Measurements from ENCODE around the gene CCDC91.

Gene CCDC91

GRCh38 chr12:28190321-28191050 lies at the start of gene CCDC91:
Gene CCDC91 (plus strand): TSS chr12:28190456. CDS start chr12:28257216, 66,760 bp downstream.
- peak; percentile 97 for DNase-seq

DNA sequence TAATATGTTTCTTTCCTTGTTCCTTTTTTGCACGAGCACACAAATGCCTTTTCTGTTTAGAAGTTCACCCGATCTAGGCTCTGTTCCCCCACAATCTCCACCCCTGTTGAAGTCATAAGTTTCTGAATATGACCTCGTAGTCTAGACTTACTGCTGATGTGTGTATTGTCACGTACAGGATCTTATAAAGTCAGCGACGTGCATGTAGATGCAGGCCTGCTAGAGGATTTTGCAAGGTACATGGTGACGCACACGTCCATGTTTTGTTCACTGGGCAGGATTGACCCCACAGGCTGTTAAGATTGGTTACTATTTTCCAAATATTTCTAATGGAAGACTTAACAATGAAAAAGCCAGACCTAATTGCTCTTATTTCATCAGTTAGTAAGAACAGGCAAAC lies 46.2 kb upstream of the CCDC91 start:
- no peak for DNase-seq

DNA sequence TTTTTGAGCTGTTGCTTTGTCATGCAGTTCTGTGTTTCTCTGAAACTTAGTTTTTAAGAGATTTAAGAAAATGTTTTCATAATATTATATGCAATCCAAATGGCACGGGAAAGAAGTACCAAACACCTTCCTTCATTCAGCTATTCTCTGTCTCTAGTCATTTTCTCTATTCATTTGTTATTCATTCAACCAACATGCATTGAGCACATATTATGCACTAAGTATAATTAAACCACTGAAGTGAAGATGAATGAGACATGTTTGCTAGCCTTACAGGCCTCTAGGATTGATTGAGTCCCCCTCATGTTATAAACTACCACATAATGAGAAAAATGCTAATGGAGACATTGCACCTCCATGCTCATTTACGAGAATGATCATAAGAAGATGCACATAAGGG lies 45.7 kb upstream of the CCDC91 start:
- no peak for DNase-seq

DNA sequence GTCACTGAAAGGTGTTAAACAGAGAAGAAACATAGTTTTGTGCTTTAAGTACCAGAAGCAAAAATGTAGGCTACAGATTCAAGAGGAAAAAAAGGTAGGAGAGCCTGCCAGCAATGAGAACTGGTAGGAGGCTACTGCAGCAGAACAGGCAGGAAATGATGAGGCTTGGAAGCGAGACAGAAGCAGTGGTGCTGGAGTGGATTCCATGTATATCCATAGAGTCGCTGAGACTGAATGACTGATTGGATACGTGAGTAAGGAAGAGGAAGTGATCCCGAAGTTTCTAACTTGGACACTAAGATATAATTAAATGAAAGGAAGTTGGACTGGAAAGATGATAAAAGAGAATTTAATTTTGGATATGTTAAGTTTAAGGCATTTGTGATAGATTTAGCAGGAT lies 45.0 kb upstream of the CCDC91 start:
- DNase-seq: no peak

GRCh38 chr12:28149279-28149678 lies 41.0 kb upstream of the CCDC91 start:
- DNase-seq: no peak

DNA sequence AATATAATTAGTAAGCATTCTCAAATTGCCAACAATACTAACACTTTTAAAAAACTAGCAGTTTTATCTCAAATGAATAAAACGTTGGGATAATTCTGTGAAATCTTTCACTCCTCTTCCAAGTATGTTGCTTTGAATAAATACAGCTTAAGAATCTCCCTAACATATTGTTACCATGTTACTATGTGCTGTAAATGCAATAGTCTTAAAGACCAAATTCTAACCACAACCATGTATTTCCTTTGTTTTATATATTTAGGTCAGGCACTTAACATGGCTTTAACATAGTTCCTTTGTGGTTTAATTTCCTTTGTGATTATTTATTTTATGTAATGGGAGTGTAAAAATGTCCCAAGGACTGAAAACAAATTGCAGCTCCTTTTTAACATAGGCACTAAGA lies 33.9 kb upstream of the CCDC91 start:
- DNase-seq: no peak

GRCh38 chr12:28156804-28157203 lies 33.5 kb upstream of the CCDC91 start:
- no peak for DNase-seq

DNA sequence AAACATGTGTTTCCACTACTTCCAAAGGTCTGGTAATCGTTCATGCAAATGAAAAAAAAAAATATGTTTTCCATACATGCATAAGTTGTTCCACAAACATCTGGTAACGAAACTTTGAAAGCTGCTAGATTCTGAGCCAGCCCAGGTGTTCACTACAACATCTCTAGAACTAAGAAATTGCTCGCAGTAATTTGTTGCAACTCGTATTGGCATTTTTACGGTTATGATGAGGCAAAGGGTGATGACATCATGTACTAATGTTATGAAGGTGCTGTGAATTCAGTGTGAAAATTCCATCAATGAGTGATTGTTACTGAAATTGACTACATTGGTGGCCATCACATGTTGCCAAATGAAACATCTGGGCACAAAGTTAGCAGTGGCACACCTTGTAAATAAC lies 31.9 kb upstream of the CCDC91 start:
- no peak for DNase-seq

GRCh38 chr12:28159688-28160087 lies 30.6 kb upstream of the CCDC91 start:
- DNase-seq: no peak

GRCh38 chr12:28161697-28162096 lies 28.6 kb upstream of the CCDC91 start:
- DNase-seq: no peak

- no peak for DNase-seq
Observed at GRCh38 chr12:28162697-28163096, 27.6 kb upstream of the CCDC91 start.

DNA sequence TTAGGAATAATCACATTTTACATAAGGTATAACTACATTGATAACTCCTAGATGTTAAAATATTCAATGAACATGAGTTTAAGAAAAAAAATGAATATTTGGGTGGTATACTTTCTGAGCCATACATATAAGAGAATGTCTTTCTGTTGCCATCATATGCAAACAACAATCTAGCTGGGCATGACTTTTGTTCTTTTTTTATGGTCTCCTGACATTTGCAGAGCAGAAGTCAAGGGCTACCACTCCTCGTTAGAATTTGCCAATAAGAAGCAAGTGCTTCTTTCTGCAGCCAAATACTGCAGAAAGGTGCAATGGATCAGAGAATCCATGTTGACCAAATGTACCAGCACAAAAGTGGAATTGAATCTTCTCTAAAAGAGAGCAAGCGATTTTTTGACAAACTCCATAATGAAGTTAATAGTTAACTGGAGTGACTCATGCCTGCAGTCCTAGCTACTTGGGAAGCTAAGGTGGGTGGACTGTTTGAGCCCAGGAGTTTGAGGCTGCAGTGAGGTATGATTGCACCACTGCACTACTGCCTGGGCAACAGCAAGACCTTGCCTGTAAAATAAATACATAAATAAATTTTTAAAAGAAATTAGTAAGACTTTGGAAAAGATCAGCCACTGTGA lies 25.5 kb upstream of the CCDC91 start:
- no peak for DNase-seq

DNA sequence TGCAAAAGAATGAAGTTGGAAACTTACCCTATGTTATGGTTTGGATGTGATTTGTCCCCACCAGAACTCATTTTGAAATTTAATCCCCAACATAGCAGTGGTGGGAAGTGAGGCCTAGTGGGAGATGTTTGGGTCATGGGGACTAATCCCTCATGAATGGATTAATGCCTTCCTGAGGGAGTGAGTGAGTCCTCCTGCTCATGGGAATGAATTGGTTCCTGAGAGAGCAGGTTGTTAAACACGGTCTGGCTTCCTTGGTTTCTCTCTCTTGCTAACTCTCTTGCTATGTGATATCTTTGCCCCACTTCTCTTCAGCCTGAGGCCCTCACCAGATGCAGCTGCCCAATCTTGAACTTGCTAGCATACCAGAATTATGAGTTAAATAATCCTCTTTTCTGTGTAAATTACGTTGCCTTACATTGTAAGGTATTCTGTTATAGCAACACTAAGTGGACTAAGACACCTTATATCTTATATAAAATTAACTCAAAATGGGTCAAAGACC lies 22.2 kb upstream of the CCDC91 start:
- no peak for DNase-seq

GRCh38 chr12:28171356-28172060 lies 18.7 kb upstream of the CCDC91 start:
- DNase-seq: no peak

DNA sequence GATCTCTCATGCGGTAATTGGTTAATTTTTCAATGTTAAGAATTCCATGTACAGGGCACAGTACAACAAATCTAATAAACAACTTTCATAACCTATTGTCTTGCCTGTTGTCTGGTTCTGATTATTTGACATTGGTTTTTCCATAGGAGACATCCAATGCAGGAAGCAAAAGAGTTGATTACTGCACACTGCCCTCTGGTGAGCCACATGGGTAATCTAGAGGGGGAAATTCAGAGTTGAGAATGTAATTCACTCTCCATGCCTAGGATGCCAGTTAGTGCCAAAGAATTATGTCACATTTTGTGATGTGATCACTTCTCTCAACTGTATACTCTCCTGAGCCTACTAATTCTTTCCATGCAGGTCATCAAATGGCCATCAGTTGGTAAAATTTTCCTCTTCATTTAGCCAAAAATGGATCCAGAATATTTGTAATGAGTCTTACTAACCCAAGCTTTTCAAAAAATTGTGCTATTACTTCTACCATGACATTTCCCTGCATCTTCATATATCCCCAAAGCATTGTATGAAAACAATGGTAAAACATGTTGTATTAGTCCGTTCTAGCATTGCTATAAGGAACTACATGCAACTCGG lies 17.7 kb upstream of the CCDC91 start:
- DNase-seq: no peak

- DNase-seq: no peak
Observed at GRCh38 chr12:28173440-28173839, 16.8 kb upstream of the CCDC91 start.

DNA sequence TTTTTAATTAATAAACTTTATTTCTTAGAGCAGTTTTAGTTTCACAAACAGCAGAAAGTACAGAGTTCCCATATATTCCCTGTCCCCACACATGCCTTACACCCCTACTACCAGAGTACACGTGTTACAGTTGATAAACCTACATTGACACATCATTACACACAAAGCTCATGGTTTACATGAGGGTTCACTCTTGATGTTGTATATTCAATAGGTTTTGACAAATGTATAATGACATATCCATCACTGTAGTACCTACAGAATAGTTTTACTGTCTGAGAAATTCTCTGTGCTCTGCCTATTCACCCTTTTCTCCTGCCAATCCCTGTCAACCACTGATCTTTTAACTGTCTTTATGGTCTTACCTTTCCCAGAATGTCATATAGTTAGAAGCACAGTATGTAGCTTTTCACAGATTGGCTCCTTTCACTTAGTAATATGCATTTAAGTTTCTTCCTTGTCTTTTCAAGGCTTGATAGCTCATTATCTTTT lies 15.1 kb upstream of the CCDC91 start:
- DNase-seq: no peak

- no peak for DNase-seq
Observed at GRCh38 chr12:28176295-28176694, 14.0 kb upstream of the CCDC91 start.

- DNase-seq: no peak
Observed at GRCh38 chr12:28177461-28177860, 12.8 kb upstream of the CCDC91 start.

DNA sequence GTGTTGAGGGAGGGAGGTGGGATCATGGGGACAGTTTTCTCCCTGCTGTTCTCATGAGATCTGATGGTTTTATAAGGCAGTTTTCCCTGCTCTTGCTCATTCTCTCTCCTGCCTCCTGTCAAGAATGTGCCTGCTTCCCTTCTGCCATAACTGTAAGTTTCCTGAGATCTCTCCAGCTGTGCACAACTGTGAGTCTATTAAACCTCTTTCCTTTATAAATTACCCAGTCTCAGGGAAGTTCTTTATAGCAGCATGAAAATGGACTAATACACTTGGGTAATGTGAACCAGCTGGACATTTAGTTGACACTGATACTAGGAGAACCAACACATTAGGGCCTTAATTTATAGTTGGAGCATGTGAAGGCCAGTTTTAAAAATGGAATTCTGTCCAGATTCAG lies 12.4 kb upstream of the CCDC91 start:
- no peak for DNase-seq

- no peak for DNase-seq
Observed at GRCh38 chr12:28178775-28179174, 11.5 kb upstream of the CCDC91 start.

DNA sequence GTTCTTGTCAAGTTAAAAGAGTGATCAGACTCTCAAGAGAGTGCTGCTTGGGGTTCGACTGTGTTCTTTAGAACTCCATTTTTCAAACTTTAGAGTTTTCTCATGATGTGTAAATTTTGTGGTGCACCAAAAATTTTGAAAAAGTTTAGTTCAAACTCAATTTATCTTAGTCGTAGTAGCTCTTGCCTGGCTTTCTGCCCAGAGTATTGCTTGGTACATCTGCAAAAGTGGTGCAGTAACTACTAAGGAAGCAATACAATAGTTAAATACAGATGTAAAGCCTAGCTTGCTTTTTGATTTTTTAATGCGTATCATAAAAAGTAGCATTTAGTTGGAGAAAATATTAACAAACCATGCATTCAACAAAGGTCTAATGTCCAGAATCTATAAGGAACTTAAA lies 9.5 kb upstream of the CCDC91 start:
- DNase-seq: no peak

GRCh38 chr12:28184375-28184774 lies 5.9 kb upstream of the CCDC91 start:
- no peak for DNase-seq
